Measurements from ENCODE around the gene PTPRE.
A peak's percentile ranks its signal among the peaks of the same experiment; 100 is the strongest.

Gene PTPRE

DNA sequence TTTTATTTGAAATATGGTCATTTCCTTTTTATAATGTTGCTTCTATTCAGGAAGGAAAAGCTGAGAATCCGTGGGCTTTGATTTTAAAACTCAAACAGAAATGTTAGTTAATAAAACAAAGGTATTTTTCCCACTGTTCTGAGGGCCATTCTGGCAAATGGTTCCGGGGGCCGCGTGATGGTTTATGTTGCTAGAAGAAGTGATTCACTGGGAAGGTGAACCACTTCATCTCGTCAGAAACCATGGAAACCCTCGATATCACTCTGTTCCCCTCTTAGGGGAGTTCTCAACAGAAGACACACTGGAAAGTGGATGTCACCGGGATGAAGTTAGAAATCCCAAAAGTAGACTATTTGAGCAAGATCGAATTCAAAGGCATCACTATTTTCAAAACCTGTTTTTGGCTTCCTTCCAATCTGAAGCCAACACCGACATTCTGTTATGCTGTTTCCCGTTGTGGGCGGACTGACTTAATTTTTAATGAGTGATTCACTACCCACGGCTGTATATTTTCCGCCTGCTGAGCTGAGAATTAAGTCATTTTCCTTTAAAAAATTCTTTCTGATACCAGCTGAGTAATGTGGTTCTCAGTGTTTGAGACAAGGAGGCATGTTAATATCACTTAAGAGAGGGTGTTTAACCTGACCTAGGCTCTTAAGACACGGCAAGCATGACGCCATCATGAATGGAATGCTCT is 84.1 kb downstream of the PTPRE start:
- no peaks in the 10 kb centered on the region for H3K36me3 Mint-ChIP-seq (ENCODE audit: low read depth)
- peaks cover 5% of the 10 kb centered on the region for H3K27me3 Mint-ChIP-seq
- no peaks in the 10 kb centered on the region for H3K9me3 Mint-ChIP-seq
- peaks cover 57% of the 10 kb centered on the region for H3K4me1 Mint-ChIP-seq (ENCODE audit: low read depth)
- H3K27ac Mint-ChIP-seq, result peak overlapping the region; percentile 97
- DNase-seq, result no peak
- peak overlapping the region; percentile 47 for H3K4me3 Mint-ChIP-seq

- Mint-ChIP-seq H3K27ac (peak overlapping the region; percentile 97), H3K36me3 (ENCODE audit: low read depth) (no peaks in the 10 kb centered on the region), H3K9me3 (no peaks in the 10 kb centered on the region), H3K4me3 (peak overlapping the region; percentile 47), H3K27me3 (peaks cover 5% of the 10 kb centered on the region), H3K4me1 (ENCODE audit: low read depth) (peaks cover 50% of the 10 kb centered on the region)
- no peak for DNase-seq
Measured at GRCh38 chr10:127991543-127992255, 84.8 kb downstream of the PTPRE start.

- no peak for DNase-seq
- Mint-ChIP-seq H3K4me3 (no peak overlapping the region), H3K9me3 (no peaks in the 10 kb centered on the region), H3K4me1 (ENCODE audit: low read depth) (peaks cover 44% of the 10 kb centered on the region), H3K27me3 (peaks cover 5% of the 10 kb centered on the region), H3K36me3 (ENCODE audit: low read depth) (no peaks in the 10 kb centered on the region), H3K27ac (peak overlapping the region; percentile 97)
Measured at GRCh38 chr10:127992376-127992775, 85.5 kb downstream of the PTPRE start.

DNA sequence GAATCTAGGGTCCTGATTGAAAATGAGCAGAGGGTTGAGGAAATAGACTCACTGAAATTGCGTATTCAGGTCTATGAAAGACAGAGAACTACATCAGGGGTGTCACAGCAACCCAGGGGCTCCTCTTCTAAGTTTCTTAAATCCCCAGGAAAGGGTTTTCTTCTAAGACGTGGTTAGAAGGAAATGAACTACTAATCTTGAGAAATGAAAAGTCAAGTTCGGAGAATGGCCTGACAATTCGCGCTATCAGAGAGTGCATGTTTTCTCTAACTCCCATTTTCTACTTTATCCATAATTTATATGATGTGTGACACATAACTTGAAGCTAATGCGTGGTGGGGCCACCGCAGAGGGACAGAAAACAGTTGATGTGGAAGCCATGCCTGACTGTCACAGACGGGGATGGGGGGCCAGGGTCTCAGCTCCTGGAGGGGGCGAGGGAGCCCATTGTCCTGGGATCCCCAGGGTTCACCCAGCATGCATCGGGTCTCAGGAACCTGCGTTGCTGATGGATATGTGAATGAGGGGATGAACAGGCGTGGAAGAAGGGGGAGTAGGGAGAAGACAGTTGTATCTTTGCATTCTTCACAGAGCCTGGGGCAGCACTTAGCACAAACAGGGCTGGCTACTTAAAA is 86.3 kb downstream of the PTPRE start:
- Mint-ChIP-seq H3K36me3 (ENCODE audit: low read depth) (no peaks in the 10 kb centered on the region), H3K27ac (peak overlapping the region; percentile 45), H3K9me3 (no peaks in the 10 kb centered on the region), H3K4me3 (no peak overlapping the region), H3K4me1 (ENCODE audit: low read depth) (peaks cover 44% of the 10 kb centered on the region), H3K27me3 (peaks cover 5% of the 10 kb centered on the region)
- DNase-seq, result no peak

- no peak for DNase-seq
- Mint-ChIP-seq H3K27ac (no peak overlapping the region), H3K36me3 (ENCODE audit: low read depth) (no peaks in the 10 kb centered on the region), H3K9me3 (no peaks in the 10 kb centered on the region), H3K4me3 (no peak overlapping the region), H3K4me1 (ENCODE audit: low read depth) (peaks cover 28% of the 10 kb centered on the region), H3K27me3 (peaks cover 31% of the 10 kb centered on the region)
Measured at GRCh38 chr10:127995939-127996338, 89.0 kb downstream of the PTPRE start.

DNA sequence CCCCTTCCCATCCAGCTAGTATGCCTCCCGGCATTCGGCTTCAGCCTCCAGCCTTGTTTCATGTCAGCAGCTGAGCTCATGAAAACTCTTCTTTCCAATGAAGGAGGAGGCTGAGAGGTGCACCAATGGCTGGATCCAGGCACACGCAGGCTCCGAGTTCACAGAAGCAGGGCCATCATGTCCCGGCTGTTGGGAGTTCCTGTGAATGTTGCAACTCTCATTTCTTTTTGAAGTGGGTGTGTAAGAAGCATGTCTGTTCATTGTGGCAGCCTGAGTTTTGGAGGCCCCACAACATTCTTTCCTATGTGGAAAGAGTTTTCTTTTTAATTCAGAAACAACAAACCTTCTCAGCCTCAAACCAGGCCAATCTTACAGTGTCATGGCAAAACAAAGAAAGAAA is 89.7 kb downstream of the PTPRE start:
- Mint-ChIP-seq H3K4me3 (no peak overlapping the region), H3K27ac (no peak overlapping the region), H3K27me3 (peaks cover 34% of the 10 kb centered on the region), H3K36me3 (ENCODE audit: low read depth) (no peaks in the 10 kb centered on the region), H3K4me1 (ENCODE audit: low read depth) (peaks cover 22% of the 10 kb centered on the region), H3K9me3 (no peaks in the 10 kb centered on the region)
- DNase-seq, result no peak

DNA sequence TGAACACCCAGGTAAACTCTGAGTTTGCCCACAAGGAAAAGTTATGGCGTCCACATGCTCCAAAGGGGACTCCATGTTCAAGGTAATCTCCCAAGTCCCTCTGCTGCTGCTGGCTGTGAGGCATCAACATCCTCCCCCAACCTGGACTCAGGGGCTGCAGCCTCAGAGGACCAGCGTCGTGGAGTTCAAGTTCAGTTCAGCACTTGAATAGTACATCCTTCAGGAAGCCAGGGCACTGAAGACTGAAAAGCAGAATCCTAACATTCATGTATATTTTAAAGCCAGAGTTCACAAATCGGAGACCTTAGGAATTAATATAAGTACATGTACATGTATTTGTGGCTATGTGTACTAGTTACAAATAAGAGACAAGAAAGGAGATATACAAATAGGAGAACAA is 90.4 kb downstream of the PTPRE start:
- H3K27ac Mint-ChIP-seq, result no peak overlapping the region
- H3K4me1 Mint-ChIP-seq (ENCODE audit: low read depth), result peaks cover 15% of the 10 kb centered on the region
- DNase-seq, result no peak
- no peak overlapping the region for H3K4me3 Mint-ChIP-seq
- no peaks in the 10 kb centered on the region for H3K9me3 Mint-ChIP-seq
- peaks cover 36% of the 10 kb centered on the region for H3K27me3 Mint-ChIP-seq
- no peaks in the 10 kb centered on the region for H3K36me3 Mint-ChIP-seq (ENCODE audit: low read depth)

- Mint-ChIP-seq H3K4me1 (ENCODE audit: low read depth) (peaks cover 8% of the 10 kb centered on the region), H3K36me3 (ENCODE audit: low read depth) (no peaks in the 10 kb centered on the region), H3K9me3 (no peaks in the 10 kb centered on the region), H3K27me3 (peaks cover 37% of the 10 kb centered on the region), H3K4me3 (no peak overlapping the region), H3K27ac (no peak overlapping the region)
- DNase-seq, result no peak
Measured at GRCh38 chr10:127997937-127998336, 91.0 kb downstream of the PTPRE start.

DNA sequence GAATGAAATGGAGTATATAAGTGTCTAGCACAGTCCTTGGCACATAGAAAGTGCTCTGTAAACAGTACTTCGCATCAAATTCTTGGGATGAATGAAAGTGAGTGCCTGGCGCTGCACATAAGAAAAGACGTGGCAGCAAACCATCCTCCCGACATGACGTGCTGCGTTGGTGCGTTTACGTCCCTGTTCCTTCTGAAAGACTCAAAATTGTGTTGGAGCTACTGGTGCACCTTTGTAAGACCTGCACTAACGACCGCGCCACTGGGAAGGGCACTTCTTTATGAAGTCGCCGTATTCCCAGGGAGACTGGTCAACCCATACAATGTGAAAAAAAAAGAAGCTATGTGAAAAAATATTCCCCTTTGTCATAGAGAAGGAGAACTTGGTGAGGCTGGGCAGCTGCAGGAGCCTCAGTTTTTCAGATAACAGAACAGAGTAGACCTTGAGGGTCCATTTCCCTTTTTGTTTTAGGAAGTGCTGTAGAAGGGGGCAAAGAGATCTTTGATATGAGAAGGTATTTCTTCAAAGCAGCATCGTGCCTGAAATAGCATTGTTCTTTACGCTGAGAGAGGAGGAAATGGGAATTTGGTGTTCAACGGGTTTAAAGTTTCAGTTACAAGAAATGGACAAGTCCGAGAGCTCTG is 91.7 kb downstream of the PTPRE start:
- Mint-ChIP-seq H3K4me3 (no peak overlapping the region), H3K4me1 (ENCODE audit: low read depth) (peaks cover 2% of the 10 kb centered on the region), H3K27ac (no peak overlapping the region), H3K9me3 (no peaks in the 10 kb centered on the region), H3K27me3 (peaks cover 37% of the 10 kb centered on the region), H3K36me3 (ENCODE audit: low read depth) (no peaks in the 10 kb centered on the region)
- DNase-seq, result no peak

GRCh38 chr10:127999297-128000129 is 92.6 kb downstream of the PTPRE start:
- H3K27me3 Mint-ChIP-seq, result peaks cover 42% of the 10 kb centered on the region
- no peak overlapping the region for H3K27ac Mint-ChIP-seq
- no peak overlapping the region for H3K4me3 Mint-ChIP-seq
- no peaks in the 10 kb centered on the region for H3K9me3 Mint-ChIP-seq
- no peak for DNase-seq
- peaks cover 2% of the 10 kb centered on the region for H3K4me1 Mint-ChIP-seq (ENCODE audit: low read depth)
- no peaks in the 10 kb centered on the region for H3K36me3 Mint-ChIP-seq (ENCODE audit: low read depth)

DNA sequence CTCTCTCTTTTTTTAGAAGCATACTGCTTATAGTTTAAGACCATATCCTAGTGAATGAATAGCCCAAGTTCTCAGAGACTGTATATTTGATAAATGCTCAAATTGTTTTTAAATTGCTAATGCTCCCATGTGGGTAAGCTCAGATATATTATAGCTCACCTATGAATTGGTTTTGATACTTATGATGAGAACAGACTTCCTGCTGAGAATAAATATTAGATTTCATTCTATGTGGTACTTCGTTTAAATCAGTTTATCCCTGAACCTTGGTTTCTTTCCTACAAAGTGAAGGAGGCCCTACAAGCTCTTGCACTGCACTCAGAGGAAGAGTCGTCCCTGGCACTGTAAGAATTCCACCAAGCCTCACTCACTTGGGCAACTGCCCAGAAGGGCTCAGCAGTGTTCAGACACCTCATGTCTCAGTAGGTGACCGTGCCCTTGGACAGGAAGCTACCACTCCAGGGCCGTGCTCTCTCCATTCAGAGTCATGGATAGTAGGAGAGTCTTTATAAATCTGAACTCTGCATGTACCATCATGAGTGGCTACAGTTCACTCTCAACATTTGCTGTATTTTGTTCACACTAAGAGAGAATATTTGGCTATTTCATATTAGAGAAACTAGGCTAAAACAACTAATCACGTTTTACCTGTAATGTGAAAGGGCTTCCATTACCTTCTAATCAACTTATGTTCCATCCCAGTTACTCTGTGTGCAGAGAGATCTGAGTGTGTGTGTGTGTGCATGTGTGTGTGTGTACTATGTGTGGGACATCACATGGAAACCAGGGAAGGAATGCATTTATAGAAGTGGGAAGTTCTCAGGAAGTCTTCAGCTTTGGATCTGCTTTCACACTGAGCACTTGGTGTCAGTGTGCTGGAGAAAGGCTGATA is 93.8 kb downstream of the PTPRE start:
- Mint-ChIP-seq H3K27me3 (peaks cover 38% of the 10 kb centered on the region), H3K4me1 (ENCODE audit: low read depth) (peaks cover 2% of the 10 kb centered on the region), H3K4me3 (no peak overlapping the region), H3K27ac (no peak overlapping the region), H3K9me3 (no peaks in the 10 kb centered on the region), H3K36me3 (ENCODE audit: low read depth) (no peaks in the 10 kb centered on the region)
- DNase-seq, result no peak

DNA sequence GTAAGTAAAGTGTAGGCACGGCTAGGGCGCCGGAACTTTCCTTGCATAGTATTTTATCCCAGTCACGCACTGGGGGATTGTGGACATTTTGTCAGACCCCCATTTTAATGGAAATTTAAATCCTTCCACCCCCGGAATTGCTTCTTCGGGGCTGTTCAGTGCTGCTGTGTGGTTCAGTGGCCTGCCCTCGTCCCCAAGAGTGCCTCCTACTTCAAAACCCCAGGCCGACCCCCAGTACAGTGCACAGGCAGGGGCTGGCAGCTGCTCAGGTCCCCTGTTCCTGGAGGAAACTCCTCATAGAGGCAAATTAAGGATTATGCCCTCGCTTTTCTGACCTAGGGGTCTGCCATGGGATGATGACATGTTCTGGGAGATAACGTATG is 94.5 kb downstream of the PTPRE start:
- no peak for DNase-seq
- Mint-ChIP-seq H3K27me3 (peaks cover 38% of the 10 kb centered on the region), H3K36me3 (ENCODE audit: low read depth) (no peaks in the 10 kb centered on the region), H3K4me1 (ENCODE audit: low read depth) (peaks cover 2% of the 10 kb centered on the region), H3K4me3 (no peak overlapping the region), H3K9me3 (no peaks in the 10 kb centered on the region), H3K27ac (no peak overlapping the region)

- Mint-ChIP-seq H3K36me3 (ENCODE audit: low read depth) (no peaks in the 10 kb centered on the region), H3K4me1 (ENCODE audit: low read depth) (peaks cover 2% of the 10 kb centered on the region), H3K4me3 (no peak overlapping the region), H3K27me3 (peaks cover 38% of the 10 kb centered on the region), H3K9me3 (no peaks in the 10 kb centered on the region), H3K27ac (no peak overlapping the region)
- no peak for DNase-seq
Measured at GRCh38 chr10:128001849-128002248, 94.9 kb downstream of the PTPRE start.
